Loucy (cell line): ENCODE results near the gene ALKBH7.

Experiments used
- H2AFZ ChIP-seq: fragments of 200-600 bp; sonication (generic); 2 replicates; pipeline ENCODE4 v1.6.0; 2016; ENCODE audit warnings: antibody characterized with exemption, mild to moderate bottlenecking, low read length, moderate library complexity
- H3F3A ChIP-seq: fragments of 200-600 bp; 2 replicates; pipeline ENCODE4 v1.6.0; 2016; ENCODE audit warnings: antibody characterized with exemption, low read depth, mild to moderate bottlenecking
- H3K27me3 ChIP-seq: fragments of 200-600 bp; sonication (generic); 2 replicates; pipeline ENCODE4 v1.6.1; 2014; ENCODE audit warnings: low read length, mild to moderate bottlenecking; ENCODE audit not compliant: insufficient read depth, poor library complexity, severe bottlenecking
- H3K36me3 ChIP-seq: fragments of 200-600 bp; sonication (generic); 2 replicates; pipeline ENCODE4 v1.6.1; 2016; ENCODE audit warnings: low read length; ENCODE audit not compliant: insufficient read depth
- H3K4me1 ChIP-seq: fragments of 200-600 bp; sonication (generic); 2 replicates; pipeline ENCODE4 v1.5.1; 2014; ENCODE audit warnings: low read length, mild to moderate bottlenecking; ENCODE audit not compliant: insufficient read depth, poor library complexity, severe bottlenecking
- H3K4me2 ChIP-seq: fragments of 200-600 bp; sonication (generic); 2 replicates; pipeline ENCODE4 v1.6.0; 2014; ENCODE audit warnings: antibody characterized with exemption, low read length, low read depth, mild to moderate bottlenecking; ENCODE audit not compliant: poor library complexity, severe bottlenecking
- H3K4me3 ChIP-seq: fragments of 200-600 bp; sonication (generic); 2 replicates; pipeline ENCODE4 v1.5.1; 2014; ENCODE audit warnings: low read length, mild to moderate bottlenecking, mixed read lengths; ENCODE audit not compliant: poor library complexity, severe bottlenecking
- H3K79me2 ChIP-seq: fragments of 200-600 bp; sonication (generic); 2 replicates; pipeline ENCODE4 v1.6.1; 2014; ENCODE audit warnings: low read length; ENCODE audit not compliant: insufficient read depth
- H3K9ac ChIP-seq: fragments of 200-600 bp; sonication (generic); 2 replicates; pipeline ENCODE4 v1.6.0; 2014; ENCODE audit warnings: mild to moderate bottlenecking, low read depth, low read length, moderate library complexity; ENCODE audit not compliant: poor library complexity, severe bottlenecking
- H3K9me2 ChIP-seq: fragments of 200-600 bp; sonication (generic); replicated peaks from 2 replicates; pipeline ENCODE4 v1.6.1; 2016; ENCODE audit warnings: low read depth, low read length, mixed read lengths
- H3K9me3 ChIP-seq: fragments of 200-600 bp; sonication (generic); 2 replicates; pipeline ENCODE4 v1.6.1; 2014; ENCODE audit warnings: mild to moderate bottlenecking, antibody characterized with exemption, low read length, low read depth; ENCODE audit not compliant: insufficient read depth
- H4K20me1 ChIP-seq: fragments of 200-600 bp; sonication (generic); 2 replicates; pipeline ENCODE4 v1.6.0; 2014; ENCODE audit warnings: antibody characterized with exemption, low read length, mild to moderate bottlenecking; ENCODE audit not compliant: insufficient read depth, poor library complexity, severe bottlenecking
- EZH2phosphoT487 ChIP-seq: fragments of 200-600 bp; IDR thresholded peaks from 2 replicates; pipeline ENCODE4 v1.6.1; 2018; ENCODE audit warnings: antibody characterized with exemption, mild to moderate bottlenecking, moderate library complexity, borderline replicate concordance
- TF ChIP-seq, protein P1 (sequence below): fragments of 200-600 bp; sonication (generic); conservative IDR thresholded peaks from 2 replicates; pipeline ENCODE4 v1.5.1; 2014; ENCODE audit warnings: mild to moderate bottlenecking, antibody characterized with exemption, low read length

ALKBH7 gene

DNA sequence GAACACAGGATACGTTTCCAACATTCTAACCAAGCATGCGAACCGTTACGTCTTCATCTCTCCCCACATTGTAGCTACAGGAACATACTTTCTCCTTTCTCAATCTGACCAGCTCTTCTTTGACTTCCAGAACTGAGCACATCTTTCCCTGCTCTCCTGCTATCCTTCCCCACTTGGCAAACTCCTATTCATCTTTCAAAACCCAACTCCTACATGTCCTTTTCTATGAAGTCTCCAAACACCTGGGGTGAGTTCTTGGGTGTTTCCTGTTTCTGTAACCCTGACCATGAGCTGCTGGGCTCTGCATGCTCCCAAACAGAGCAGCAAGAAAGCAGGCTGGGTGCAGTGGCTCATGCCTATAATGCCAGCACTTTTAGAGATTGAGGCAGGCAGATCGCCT is 45.8 kb upstream of the ALKBH7 start:
- no peak overlapping the region for H3K4me2 ChIP-seq
- H3K4me3 ChIP-seq: no peak overlapping the region
- no peaks in the 10 kb centered on the region for H3F3A ChIP-seq
- H3K36me3 ChIP-seq: no peaks in the 10 kb centered on the region
- H3K27me3 ChIP-seq: no peaks in the 10 kb centered on the region
- H2AFZ ChIP-seq: no peak overlapping the region
- H4K20me1 ChIP-seq: no peaks in the 10 kb centered on the region
- H3K9me3 ChIP-seq: no peaks in the 10 kb centered on the region
- no peak overlapping the region for H3K9ac ChIP-seq
- H3K9me2 ChIP-seq: no peaks in the 10 kb centered on the region
- no peaks in the 10 kb centered on the region for H3K4me1 ChIP-seq
- TF ChIP-seq, protein P1, sequence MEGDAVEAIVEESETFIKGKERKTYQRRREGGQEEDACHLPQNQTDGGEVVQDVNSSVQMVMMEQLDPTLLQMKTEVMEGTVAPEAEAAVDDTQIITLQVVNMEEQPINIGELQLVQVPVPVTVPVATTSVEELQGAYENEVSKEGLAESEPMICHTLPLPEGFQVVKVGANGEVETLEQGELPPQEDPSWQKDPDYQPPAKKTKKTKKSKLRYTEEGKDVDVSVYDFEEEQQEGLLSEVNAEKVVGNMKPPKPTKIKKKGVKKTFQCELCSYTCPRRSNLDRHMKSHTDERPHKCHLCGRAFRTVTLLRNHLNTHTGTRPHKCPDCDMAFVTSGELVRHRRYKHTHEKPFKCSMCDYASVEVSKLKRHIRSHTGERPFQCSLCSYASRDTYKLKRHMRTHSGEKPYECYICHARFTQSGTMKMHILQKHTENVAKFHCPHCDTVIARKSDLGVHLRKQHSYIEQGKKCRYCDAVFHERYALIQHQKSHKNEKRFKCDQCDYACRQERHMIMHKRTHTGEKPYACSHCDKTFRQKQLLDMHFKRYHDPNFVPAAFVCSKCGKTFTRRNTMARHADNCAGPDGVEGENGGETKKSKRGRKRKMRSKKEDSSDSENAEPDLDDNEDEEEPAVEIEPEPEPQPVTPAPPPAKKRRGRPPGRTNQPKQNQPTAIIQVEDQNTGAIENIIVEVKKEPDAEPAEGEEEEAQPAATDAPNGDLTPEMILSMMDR: no peak
- TF ChIP-seq EZH2phosphoT487: no peak
- H3K79me2 ChIP-seq: no peaks in the 10 kb centered on the region

DNA sequence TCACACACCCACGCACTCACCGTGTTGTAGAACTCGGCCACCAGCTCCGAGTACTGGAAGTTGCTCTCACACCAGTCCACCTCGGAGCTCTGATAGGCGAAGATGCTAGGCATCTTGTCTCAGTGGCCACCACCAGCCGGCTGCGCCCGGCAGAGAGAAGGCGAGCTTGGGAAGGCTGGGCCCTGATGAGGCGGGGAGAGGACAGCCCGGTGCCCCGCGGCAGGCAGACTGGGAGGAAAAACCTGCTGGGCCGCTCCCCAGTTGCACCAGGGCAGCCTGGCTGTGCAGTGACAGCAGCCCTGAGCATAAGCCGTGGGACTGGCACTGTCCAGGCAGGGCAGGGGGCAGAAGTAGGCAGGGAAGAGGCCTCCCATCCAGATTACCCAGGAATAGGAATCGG is 39.2 kb upstream of the ALKBH7 start, which contains the start of gene ACER1:
TSS of gene ACER1 (minus strand) at position 174 of the 400 bp plus-strand sequence. CDS start at position 113, 61 bp downstream.
- H3K36me3 ChIP-seq: no peaks in the 10 kb centered on the region
- H3K4me3 ChIP-seq: no peak within 1 kb of the TSS
- no peaks in the 10 kb centered on the region for H3K9me3 ChIP-seq
- no peak within 1 kb of the TSS for H3K4me2 ChIP-seq
- H3F3A ChIP-seq: no peaks in the 10 kb centered on the region
- no peaks in the 10 kb centered on the region for H3K9me2 ChIP-seq
- no peaks in the 10 kb centered on the region for H4K20me1 ChIP-seq
- no peak within 1 kb of the TSS for H3K9ac ChIP-seq
- H2AFZ ChIP-seq: no peak within 1 kb of the TSS
- TF ChIP-seq EZH2phosphoT487: no peak
- TF ChIP-seq, protein P1: no peak
- no peaks in the 10 kb centered on the region for H3K27me3 ChIP-seq
- no peaks in the 10 kb centered on the region for H3K79me2 ChIP-seq
- no peaks in the 10 kb centered on the region for H3K4me1 ChIP-seq

DNA sequence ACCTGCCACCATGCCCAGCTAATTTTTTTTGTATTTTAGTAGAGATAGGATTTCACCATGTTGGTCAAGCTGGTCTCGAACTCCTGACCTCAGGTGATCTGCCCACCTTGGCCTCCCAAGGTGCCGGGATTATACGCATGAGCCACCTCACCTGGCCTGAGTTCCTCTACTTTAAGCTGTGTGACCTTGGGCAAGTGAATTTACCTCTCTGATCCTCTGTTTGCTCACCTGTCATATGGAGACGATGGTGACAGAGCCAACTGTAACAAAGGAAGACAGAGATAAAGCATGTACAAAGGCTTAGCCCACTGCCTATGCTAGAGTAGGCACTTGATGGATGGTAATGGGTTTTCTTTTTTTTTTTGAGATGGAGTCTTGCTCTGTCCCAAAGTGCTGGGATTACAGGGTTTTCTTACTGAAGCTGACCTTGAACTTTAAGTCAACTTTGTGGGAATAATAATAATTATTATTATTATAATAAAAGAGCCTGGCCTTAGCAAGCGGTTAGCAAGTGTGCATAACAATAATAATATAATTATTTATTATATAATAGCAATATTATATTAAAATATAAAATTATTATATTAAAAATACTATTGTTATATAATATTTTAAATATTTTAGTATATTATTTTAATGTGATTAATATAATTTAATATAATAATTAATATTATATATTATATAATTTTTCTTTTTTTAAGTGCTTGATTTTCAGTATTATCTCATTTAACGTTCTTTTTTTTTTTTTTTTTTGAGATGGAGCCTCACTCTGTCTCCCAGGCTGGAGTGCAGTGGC is 37.9 kb upstream of the ALKBH7 start:
- Histone ChIP-seq H3K79me2 (no peaks in the 10 kb centered on the region), H2AFZ (no peak overlapping the region), H3K9ac (no peak overlapping the region), H3K4me3 (no peak overlapping the region), H3K4me1 (no peaks in the 10 kb centered on the region), H3F3A (no peaks in the 10 kb centered on the region), H3K9me2 (no peaks in the 10 kb centered on the region), H3K4me2 (no peak overlapping the region), H3K9me3 (no peaks in the 10 kb centered on the region), H3K36me3 (no peaks in the 10 kb centered on the region), H3K27me3 (no peaks in the 10 kb centered on the region), H4K20me1 (no peaks in the 10 kb centered on the region)
- no peak for TF ChIP-seq EZH2phosphoT487
- TF ChIP-seq, protein P1: no peak
